KMS-11 (cell line): ENCODE measurements around the gene VCL.

Source experiments
- H2AFZ ChIP-seq: fragments of 200-600 bp; sonication (generic); 2 replicates; pipeline ENCODE4 v1.6.1; 2016; ENCODE audit warnings: antibody characterized with exemption, mixed run types, low read depth
- H3K27ac ChIP-seq: fragments of 200-600 bp; sonication (generic); 2 replicates; pipeline ENCODE4 v1.6.1; 2016; ENCODE audit warnings: mild to moderate bottlenecking, mixed run types
- H3K27me3 ChIP-seq: fragments of 200-600 bp; sonication (generic); 2 replicates; pipeline ENCODE4 v1.6.1; 2017; ENCODE audit warnings: mild to moderate bottlenecking, low read depth, mixed run types, moderate library complexity; ENCODE audit not compliant: insufficient read depth
- H3K36me3 ChIP-seq: fragments of 200-600 bp; sonication (generic); 2 replicates; pipeline ENCODE4 v1.6.1; 2017; ENCODE audit warnings: mild to moderate bottlenecking, mixed run types; ENCODE audit not compliant: insufficient read depth
- H3K4me1 ChIP-seq: fragments of 200-600 bp; sonication (generic); 2 replicates; pipeline ENCODE4 v1.6.1; 2016; ENCODE audit warnings: mild to moderate bottlenecking, low read depth, mixed run types; ENCODE audit not compliant: poor library complexity, severe bottlenecking
- H3K4me2 ChIP-seq: fragments of 200-600 bp; sonication (generic); 2 replicates; pipeline ENCODE4 v1.7.0; 2016; ENCODE audit warnings: mild to moderate bottlenecking, mixed run types
- H3K4me3 ChIP-seq: fragments of 200-600 bp; sonication (generic); IDR thresholded peaks from 2 replicates; pipeline ENCODE4 v1.6.1; 2017; ENCODE audit warnings: low read depth, low read length, mixed read lengths; ENCODE audit not compliant: insufficient read depth
- H3K79me2 ChIP-seq: fragments of 200-600 bp; sonication (generic); 2 replicates; pipeline ENCODE4 v1.6.1; 2016; ENCODE audit warnings: low read depth, mixed run types; ENCODE audit not compliant: insufficient read depth
- H3K9ac ChIP-seq: fragments of 200-600 bp; sonication (generic); 2 replicates; pipeline ENCODE4 v1.6.1; 2016; ENCODE audit warnings: mild to moderate bottlenecking, mixed run types
- H4K20me1 ChIP-seq: fragments of 200-600 bp; sonication (generic); 2 replicates; pipeline ENCODE4 v1.6.1; 2016; ENCODE audit warnings: mild to moderate bottlenecking, mixed run types; ENCODE audit not compliant: insufficient read depth
- CTCF ChIP-seq: fragments of 200-600 bp; sonication (generic); conservative IDR thresholded peaks from 2 replicates; pipeline ENCODE4 v1.6.1; 2017; ENCODE audit warnings: low read depth, mild to moderate bottlenecking, antibody characterized with exemption, low read length, moderate library complexity, mixed read lengths

VCL gene

GRCh38 chr10:73967022-73967429, 30.9 kb upstream of the VCL start:
- Histone ChIP-seq H3K79me2 (no peaks in the 10 kb centered on the region), H3K27ac (no peak overlapping the region), H3K4me2 (no peak overlapping the region), H3K9ac (no peak overlapping the region), H3K4me3 (no peak overlapping the region), H3K4me1 (no peaks in the 10 kb centered on the region), H3K36me3 (no peaks in the 10 kb centered on the region), H2AFZ (no peak overlapping the region), H4K20me1 (no peaks in the 10 kb centered on the region), H3K27me3 (no peaks in the 10 kb centered on the region)
- TF ChIP-seq CTCF: no peak

- no peak for TF ChIP-seq CTCF
- no peak overlapping the region for H2AFZ ChIP-seq
- H3K27ac ChIP-seq: no peak overlapping the region
- no peak overlapping the region for H3K4me2 ChIP-seq
- no peaks in the 10 kb centered on the region for H3K36me3 ChIP-seq
- no peaks in the 10 kb centered on the region for H3K4me1 ChIP-seq
- H4K20me1 ChIP-seq: no peaks in the 10 kb centered on the region
- H3K4me3 ChIP-seq: no peak overlapping the region
- H3K79me2 ChIP-seq: no peaks in the 10 kb centered on the region
- H3K9ac ChIP-seq: no peak overlapping the region
- no peaks in the 10 kb centered on the region for H3K27me3 ChIP-seq
Measured at GRCh38 chr10:73967544-73967943, 30.4 kb upstream of the VCL start.

GRCh38 chr10:73968098-73968521, 29.8 kb upstream of the VCL start:
- H3K4me2 ChIP-seq: no peak overlapping the region
- no peak overlapping the region for H3K9ac ChIP-seq
- H3K36me3 ChIP-seq: no peaks in the 10 kb centered on the region
- H2AFZ ChIP-seq: no peak overlapping the region
- no peak overlapping the region for H3K4me3 ChIP-seq
- no peaks in the 10 kb centered on the region for H3K27me3 ChIP-seq
- H4K20me1 ChIP-seq: no peaks in the 10 kb centered on the region
- no peaks in the 10 kb centered on the region for H3K79me2 ChIP-seq
- H3K27ac ChIP-seq: no peak overlapping the region
- no peak for TF ChIP-seq CTCF
- H3K4me1 ChIP-seq: no peaks in the 10 kb centered on the region

GRCh38 chr10:73969224-73969841, 28.6 kb upstream of the VCL start:
- Histone ChIP-seq H3K27me3 (no peaks in the 10 kb centered on the region), H3K4me2 (no peak overlapping the region), H3K4me1 (peaks cover 10% of the 10 kb centered on the region), H3K36me3 (no peaks in the 10 kb centered on the region), H4K20me1 (no peaks in the 10 kb centered on the region), H3K79me2 (no peaks in the 10 kb centered on the region), H3K9ac (no peak overlapping the region), H3K4me3 (no peak overlapping the region), H2AFZ (no peak overlapping the region), H3K27ac (no peak overlapping the region)
- no peak for TF ChIP-seq CTCF
